Hepatocyte (in vitro differentiated cells): ENCODE data around the gene ADGRD1.

ENCODE experiments used
- EZH2 ChIP-seq: fragments of 200-600 bp; sonication (generic); IDR thresholded peaks from 2 replicates; pipeline ENCODE4 v1.6.1; 2016; ENCODE audit warnings: antibody characterized with exemption, mild to moderate bottlenecking, borderline replicate concordance
- EZH2phosphoT487 ChIP-seq: fragments of 200-600 bp; sonication (generic); IDR thresholded peaks from one replicate; pipeline ENCODE4 v1.6.1; 2018; ENCODE audit warnings: antibody characterized with exemption, mild to moderate bottlenecking, low read depth, moderate library complexity; ENCODE audit not compliant: unreplicated experiment, severe bottlenecking
- TF ChIP-seq, protein P1 (sequence below): fragments of 200-600 bp; sonication (generic); IDR thresholded peaks from 2 replicates; pipeline ENCODE4 v1.5.1; 2016; ENCODE audit warnings: antibody characterized with exemption, mild to moderate bottlenecking; ENCODE audit not compliant: poor library complexity

DNA sequence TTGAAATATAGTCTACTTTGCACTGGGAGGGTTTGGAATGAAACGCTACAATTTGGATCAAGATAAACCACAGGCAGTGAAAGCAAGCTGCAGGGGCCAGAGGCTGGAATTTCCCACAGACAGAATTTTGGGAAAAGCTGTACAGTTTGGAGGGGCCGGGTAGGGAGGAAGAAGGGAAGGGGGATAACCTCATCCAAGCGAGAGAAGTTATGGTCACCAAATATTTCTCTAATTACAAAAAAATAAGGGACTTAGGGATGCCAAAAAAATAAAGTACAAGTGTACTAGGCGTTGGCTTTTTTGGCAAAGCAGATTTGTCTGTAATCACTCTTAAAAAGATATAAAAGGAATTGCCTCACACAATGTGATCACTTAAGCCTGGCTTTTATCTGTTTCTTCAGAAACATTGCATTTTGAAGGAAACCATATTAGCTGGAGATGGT, 31.2 kb upstream of the ADGRD1 start:
- TF ChIP-seq, protein P1, sequence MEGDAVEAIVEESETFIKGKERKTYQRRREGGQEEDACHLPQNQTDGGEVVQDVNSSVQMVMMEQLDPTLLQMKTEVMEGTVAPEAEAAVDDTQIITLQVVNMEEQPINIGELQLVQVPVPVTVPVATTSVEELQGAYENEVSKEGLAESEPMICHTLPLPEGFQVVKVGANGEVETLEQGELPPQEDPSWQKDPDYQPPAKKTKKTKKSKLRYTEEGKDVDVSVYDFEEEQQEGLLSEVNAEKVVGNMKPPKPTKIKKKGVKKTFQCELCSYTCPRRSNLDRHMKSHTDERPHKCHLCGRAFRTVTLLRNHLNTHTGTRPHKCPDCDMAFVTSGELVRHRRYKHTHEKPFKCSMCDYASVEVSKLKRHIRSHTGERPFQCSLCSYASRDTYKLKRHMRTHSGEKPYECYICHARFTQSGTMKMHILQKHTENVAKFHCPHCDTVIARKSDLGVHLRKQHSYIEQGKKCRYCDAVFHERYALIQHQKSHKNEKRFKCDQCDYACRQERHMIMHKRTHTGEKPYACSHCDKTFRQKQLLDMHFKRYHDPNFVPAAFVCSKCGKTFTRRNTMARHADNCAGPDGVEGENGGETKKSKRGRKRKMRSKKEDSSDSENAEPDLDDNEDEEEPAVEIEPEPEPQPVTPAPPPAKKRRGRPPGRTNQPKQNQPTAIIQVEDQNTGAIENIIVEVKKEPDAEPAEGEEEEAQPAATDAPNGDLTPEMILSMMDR: no peak
- TF ChIP-seq EZH2phosphoT487: no peak
- no peak for TF ChIP-seq EZH2
